ENCODE results near the gene SPTB. TPM values are rescaled to one million over a fixed set of nuclear protein-coding genes. Genes with fewer than 3 reads are reported as not detected.

Gene SPTB
- total and polyA plus RNA-seq, 10 of the 15 experiments (the other 5 are each of a cell fraction or from before 2014, with no cell fraction given): under 0.01 to 0.04 (median 0.02) TPM; not detected in 4

DNA sequence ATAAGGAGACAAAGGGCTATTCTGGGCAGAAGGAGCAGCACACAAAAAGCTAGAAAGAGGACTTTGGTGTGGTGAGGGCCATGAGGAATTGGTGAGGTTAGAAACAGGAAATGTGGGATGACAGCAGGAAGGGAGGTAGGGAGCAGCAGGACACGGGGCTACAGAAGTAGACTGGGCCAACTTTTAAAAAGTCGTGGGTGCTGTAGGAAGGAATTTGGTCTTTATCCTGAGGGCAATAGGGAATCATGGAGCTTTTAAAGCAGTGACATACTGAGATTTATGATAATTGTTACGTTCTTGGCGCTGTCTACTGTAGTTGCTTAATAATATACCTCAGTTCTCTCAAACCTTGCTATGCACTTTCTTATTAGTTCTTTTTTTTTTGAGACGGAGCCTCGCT, 26.3 kb upstream of the SPTB start:
- Histone ChIP-seq H3K4me1 (ENCODE audit: control insufficient read depth, insufficient read depth, low read length) (no peaks in the 10 kb centered on the region), H3K79me2 (ENCODE audit: control insufficient read depth, insufficient read depth, low read length) (no peaks in the 10 kb centered on the region), H3K27me3 (replicated peaks in 1 of 2; ENCODE audit: control insufficient read depth in 2 of 2, insufficient read depth in 2 of 2, low read length in 1 of 2) (no peaks in the 10 kb centered on the region; a peak in 1 of 4 replicates), H2AFZ (ENCODE audit: control insufficient read depth, low read depth, low read length) (no peak overlapping the region), H3K27ac (ENCODE audit: control insufficient read depth, insufficient read depth) (no peak overlapping the region), H3K36me3 (ENCODE audit: control insufficient read depth in 2 of 2, insufficient read depth in 2 of 2, low read length in 1 of 2) (no peaks in the 10 kb centered on the region), H4K20me1 (ENCODE audit: control insufficient read depth, insufficient read depth) (no peaks in the 10 kb centered on the region), H3K4me2 (ENCODE audit: control insufficient read depth, insufficient read depth) (no peak overlapping the region), H3K9ac (ENCODE audit: control insufficient read depth, insufficient read depth, low read length) (no peak overlapping the region), H3K4me3 (no peak overlapping the region), H3K9me3 (replicated peaks; ENCODE audit: control insufficient read depth, insufficient read depth, low read length) (no peaks in the 10 kb centered on the region)
- CTCF ChIA-PET: interaction anchor here (0.8 to 1.6 kb wide), 2 partner anchors 14 to 78 kb away, joined by 3 to 6 read pairs; no protein-coding TSS in a partner anchor
- FAIRE-seq (no peak), ATAC-seq (no peak), DNase-seq (ENCODE audit: low read depth, low spot score) (no peak)
- BruUV-seq (replicated peaks): no TSS peak
- intact Hi-C loops (cut with micrococcal nuclease; ENCODE audit: unreplicated experiment): no loop called here
- WGBS (ENCODE audit: insufficient coverage, insufficient replicate concordance, low lambda C conversion rate, missing lambda C conversion rate): 53% methylated on average over 6 of the region's 6 CpGs
- SMC1A ChIA-PET (ENCODE audit: uncharacterized antibody, unreplicated experiment): no interaction called here
- in situ Hi-C loops (cut with MboI): no loop called here
- RAD21 ChIA-PET (ENCODE audit: unreplicated experiment): interaction anchor here (0.7 kb wide), 1 partner anchor 14 kb away, joined by 3 read pairs; no protein-coding TSS in a partner anchor
- no peak for TF ChIP-seq NR2F1 (conservative IDR thresholded peaks at IDR 0.05)
- TF ChIP-seq ZBTB40 (IDR thresholded peaks at IDR 0.05; ENCODE audit: borderline replicate concordance): no peak
- POLR2A ChIA-PET: no interaction called here
